Measurements from ENCODE around the gene PLEKHA1. TPM values are rescaled to one million over a fixed set of nuclear protein-coding genes. Genes with fewer than 3 reads are reported as not detected.

The PLEKHA1 gene
- total and polyA plus RNA-seq, 4 donors = 15.9 to 29.2 (median 22.9) TPM

DNA sequence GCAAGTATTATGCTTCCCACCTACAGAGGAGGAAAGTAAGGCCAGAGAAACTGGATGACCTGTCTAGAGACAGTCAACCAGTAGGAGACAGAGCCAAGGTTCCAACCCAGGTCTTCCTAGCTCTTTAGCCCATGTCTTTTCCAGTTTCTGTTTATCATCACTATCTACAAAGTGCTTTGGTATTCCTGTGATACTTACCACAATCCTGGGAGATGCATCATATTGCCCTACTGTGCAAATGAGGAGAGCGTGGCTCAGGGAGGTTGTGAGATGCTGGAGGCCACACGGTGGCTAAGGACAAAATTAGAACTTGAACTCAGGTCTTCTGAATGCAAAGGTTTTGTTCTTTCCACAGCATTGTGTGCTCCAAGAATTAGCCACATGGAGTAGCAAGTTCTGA lies 11.2 kb upstream of the PLEKHA1 start:
- 92% methylated on average over 2 of the region's 2 CpGs for WGBS
- Histone ChIP-seq H3K4me3 (ENCODE audit: low read depth in 1 of 3, low read length in 3 of 3) (no peak overlapping the region), H3K9me3 (ENCODE audit: control insufficient read depth in 4 of 4, low read length in 3 of 4) (no peaks in the 10 kb centered on the region), H3K27me3 (ENCODE audit: control insufficient read depth in 4 of 4, insufficient read depth in 4 of 4, low read length in 3 of 4) (no peaks in the 10 kb centered on the region), H3K36me3 (ENCODE audit: control insufficient read depth in 4 of 4, insufficient read depth in 3 of 4, low read depth in 1 of 4, low read length in 3 of 4) (no peaks in the 10 kb centered on the region), H3K27ac (ENCODE audit: low read depth in 1 of 2, low read length in 2 of 2) (no peak overlapping the region), H3K4me1 (ENCODE audit: control insufficient read depth in 4 of 4, insufficient read depth in 4 of 4, low read length in 3 of 4) (no peaks in the 10 kb centered on the region), H3K9ac (ENCODE audit: low read depth in 1 of 2, low read length in 2 of 2) (no peak overlapping the region)
- no peak for DNase-seq (ENCODE audit: low spot score)
- no peak for TF ChIP-seq EGR1 (IDR thresholded peaks at IDR 0.05; ENCODE audit: low read depth in 2 of 2)
- TF ChIP-seq REST (IDR thresholded peaks at IDR 0.05) = no peak
- TF ChIP-seq YY1 (IDR thresholded peaks at IDR 0.05) = no peak
- TF ChIP-seq ZBTB33 (IDR thresholded peaks at IDR 0.05) = no peak
- TF ChIP-seq GABPA (IDR thresholded peaks at IDR 0.05 in 1 of 2, conservative IDR thresholded peaks at IDR 0.05 in 1 of 2) = no peak
- no peak for TF ChIP-seq JUND (IDR thresholded peaks at IDR 0.05)
- TF ChIP-seq FOXA1 (IDR thresholded peaks at IDR 0.05) = no peak
- TF ChIP-seq NR2F2 (IDR thresholded peaks at IDR 0.05) = no peak

DNA sequence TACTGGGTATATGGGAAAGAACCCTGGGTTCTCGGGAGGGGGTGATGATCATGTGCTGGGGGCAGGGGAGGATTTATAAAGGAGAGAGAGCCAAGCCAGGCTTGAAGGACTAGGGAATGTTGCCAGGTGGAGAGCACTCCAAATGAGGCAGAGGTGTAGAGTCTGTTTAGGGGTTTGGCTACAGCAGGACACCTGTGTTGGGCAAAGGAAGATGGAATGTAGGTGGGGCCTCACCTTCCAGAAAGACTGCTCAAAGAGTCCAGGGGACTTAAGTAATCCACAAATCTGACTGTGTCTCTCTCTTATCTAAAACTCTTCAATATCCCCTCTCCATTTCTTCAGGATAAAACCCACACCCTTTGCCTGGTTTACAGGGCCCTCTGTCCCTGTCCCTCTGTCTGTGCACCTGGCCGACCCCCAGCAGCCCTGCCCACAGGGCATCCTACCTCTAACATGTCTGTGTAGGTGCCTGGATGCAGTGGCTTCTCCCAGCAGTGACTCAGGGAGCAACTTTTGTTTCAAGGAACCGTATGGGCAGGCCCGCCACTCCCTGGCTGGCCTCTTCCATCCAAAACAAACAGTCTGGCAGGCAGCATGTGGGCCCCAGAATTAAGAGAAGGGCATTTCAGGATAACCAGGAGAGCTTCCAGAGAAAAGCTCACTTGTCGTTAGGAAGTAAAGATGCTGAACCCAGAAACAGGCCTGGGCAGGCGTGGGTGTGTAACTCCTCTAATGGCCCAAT lies 10.6 kb upstream of the PLEKHA1 start:
- WGBS = 91% methylated on average over 6 of the region's 6 CpGs
- no peak overlapping the region for H3K9ac ChIP-seq (ENCODE audit: low read depth in 1 of 2, low read length in 2 of 2)
- peak; percentile 16 for DNase-seq (ENCODE audit: low spot score)
- no peaks in the 10 kb centered on the region for H3K9me3 ChIP-seq (ENCODE audit: control insufficient read depth in 4 of 4, low read length in 3 of 4)
- no peak overlapping the region for H3K4me3 ChIP-seq (ENCODE audit: low read depth in 1 of 3, low read length in 3 of 3)
- H3K4me1 ChIP-seq (ENCODE audit: control insufficient read depth in 4 of 4, insufficient read depth in 4 of 4, low read length in 3 of 4) = no peaks in the 10 kb centered on the region
- H3K27ac ChIP-seq (ENCODE audit: low read depth in 1 of 2, low read length in 2 of 2) = no peak overlapping the region
- no peaks in the 10 kb centered on the region for H3K27me3 ChIP-seq (ENCODE audit: control insufficient read depth in 4 of 4, insufficient read depth in 4 of 4, low read length in 3 of 4)
- no peaks in the 10 kb centered on the region for H3K36me3 ChIP-seq (ENCODE audit: control insufficient read depth in 4 of 4, insufficient read depth in 3 of 4, low read depth in 1 of 4, low read length in 3 of 4)
- TF ChIP-seq, protein P1, sequence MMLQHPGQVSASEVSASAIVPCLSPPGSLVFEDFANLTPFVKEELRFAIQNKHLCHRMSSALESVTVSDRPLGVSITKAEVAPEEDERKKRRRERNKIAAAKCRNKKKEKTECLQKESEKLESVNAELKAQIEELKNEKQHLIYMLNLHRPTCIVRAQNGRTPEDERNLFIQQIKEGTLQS (IDR thresholded peaks at IDR 0.05) = no peak
- TF ChIP-seq, protein P2, sequence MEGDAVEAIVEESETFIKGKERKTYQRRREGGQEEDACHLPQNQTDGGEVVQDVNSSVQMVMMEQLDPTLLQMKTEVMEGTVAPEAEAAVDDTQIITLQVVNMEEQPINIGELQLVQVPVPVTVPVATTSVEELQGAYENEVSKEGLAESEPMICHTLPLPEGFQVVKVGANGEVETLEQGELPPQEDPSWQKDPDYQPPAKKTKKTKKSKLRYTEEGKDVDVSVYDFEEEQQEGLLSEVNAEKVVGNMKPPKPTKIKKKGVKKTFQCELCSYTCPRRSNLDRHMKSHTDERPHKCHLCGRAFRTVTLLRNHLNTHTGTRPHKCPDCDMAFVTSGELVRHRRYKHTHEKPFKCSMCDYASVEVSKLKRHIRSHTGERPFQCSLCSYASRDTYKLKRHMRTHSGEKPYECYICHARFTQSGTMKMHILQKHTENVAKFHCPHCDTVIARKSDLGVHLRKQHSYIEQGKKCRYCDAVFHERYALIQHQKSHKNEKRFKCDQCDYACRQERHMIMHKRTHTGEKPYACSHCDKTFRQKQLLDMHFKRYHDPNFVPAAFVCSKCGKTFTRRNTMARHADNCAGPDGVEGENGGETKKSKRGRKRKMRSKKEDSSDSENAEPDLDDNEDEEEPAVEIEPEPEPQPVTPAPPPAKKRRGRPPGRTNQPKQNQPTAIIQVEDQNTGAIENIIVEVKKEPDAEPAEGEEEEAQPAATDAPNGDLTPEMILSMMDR (IDR thresholded peaks at IDR 0.05; ENCODE audit: low read depth, low read length, missing input control) = no peak
- TF ChIP-seq HNF4G (IDR thresholded peaks at IDR 0.05) (no peak), RAD21 (IDR thresholded peaks at IDR 0.05) (no peak), ZBTB33 (IDR thresholded peaks at IDR 0.05) (no peak), NR2F2 (IDR thresholded peaks at IDR 0.05) (no peak), GABPA (IDR thresholded peaks at IDR 0.05 in 1 of 2, conservative IDR thresholded peaks at IDR 0.05 in 1 of 2) (no peak)

Data from liver (tissue), 9 donors.